Tibial nerve (tissue), 3 donors: ENCODE data around the gene ZNF213.

ENCODE experiments used
- POLR2A ChIP-seq, 2 donors: fragments of 450-650 bp; IDR thresholded peaks; one replicate each; pipeline ENCODE4 v1.6.1; 2017; ENCODE audit warnings: antibody characterized with exemption in 2 of 2, mild to moderate bottlenecking in 2 of 2, moderate library complexity in 2 of 2
- TF ChIP-seq, protein P1 (sequence below), 5 experiments: fragments of 200-600 bp in 3 of 5; fragments of 450-650 bp in 2 of 5; sonication (generic) in 3 of 5; IDR thresholded peaks; one replicate each; pipeline ENCODE4 v1.5.1; 2016 to 2019; ENCODE audit warnings: antibody characterized with exemption in 5 of 5, mild to moderate bottlenecking in 3 of 5, moderate library complexity in 2 of 5

DNA sequence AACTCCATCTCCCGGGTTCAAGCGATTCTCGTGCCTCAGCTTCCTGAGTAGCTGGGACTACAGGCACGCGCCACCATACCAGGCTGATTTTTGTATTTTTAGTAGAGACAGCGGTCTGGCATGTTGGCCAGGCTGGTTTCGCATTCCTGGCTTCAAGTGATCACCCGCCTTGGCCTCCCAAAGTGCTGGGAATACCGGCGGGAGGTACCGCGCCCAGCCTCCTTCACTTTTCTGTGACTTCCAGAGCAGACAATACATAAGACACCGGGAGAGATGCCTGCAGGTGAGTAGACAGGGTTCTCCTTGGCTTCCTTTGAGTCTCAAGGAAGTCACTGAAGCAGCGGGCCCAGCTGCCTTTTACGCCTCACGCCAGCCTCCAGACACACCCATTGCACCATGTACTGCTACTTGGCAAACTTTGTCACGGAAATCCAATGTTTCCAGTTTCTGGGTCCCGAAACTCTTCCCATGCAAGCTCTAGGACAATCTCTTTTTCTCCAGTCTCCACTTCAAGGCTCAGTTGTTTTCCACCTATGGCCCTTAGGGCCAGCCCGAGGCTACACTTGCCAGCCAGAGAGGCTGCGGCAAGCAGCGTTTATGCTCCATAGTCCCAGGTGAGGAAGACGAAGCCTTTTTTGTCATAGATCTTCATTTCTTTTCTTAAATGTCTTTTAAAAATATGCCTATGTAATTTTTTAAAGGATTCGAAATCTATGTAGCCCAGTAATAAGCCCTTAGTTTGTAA lies 52.3 kb downstream of the ZNF213 start:
- TF ChIP-seq, protein P1, sequence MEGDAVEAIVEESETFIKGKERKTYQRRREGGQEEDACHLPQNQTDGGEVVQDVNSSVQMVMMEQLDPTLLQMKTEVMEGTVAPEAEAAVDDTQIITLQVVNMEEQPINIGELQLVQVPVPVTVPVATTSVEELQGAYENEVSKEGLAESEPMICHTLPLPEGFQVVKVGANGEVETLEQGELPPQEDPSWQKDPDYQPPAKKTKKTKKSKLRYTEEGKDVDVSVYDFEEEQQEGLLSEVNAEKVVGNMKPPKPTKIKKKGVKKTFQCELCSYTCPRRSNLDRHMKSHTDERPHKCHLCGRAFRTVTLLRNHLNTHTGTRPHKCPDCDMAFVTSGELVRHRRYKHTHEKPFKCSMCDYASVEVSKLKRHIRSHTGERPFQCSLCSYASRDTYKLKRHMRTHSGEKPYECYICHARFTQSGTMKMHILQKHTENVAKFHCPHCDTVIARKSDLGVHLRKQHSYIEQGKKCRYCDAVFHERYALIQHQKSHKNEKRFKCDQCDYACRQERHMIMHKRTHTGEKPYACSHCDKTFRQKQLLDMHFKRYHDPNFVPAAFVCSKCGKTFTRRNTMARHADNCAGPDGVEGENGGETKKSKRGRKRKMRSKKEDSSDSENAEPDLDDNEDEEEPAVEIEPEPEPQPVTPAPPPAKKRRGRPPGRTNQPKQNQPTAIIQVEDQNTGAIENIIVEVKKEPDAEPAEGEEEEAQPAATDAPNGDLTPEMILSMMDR (IDR thresholded peaks at IDR 0.05): no peak
- no peak for TF ChIP-seq POLR2A (IDR thresholded peaks at IDR 0.05)
